Endothelial cell of umbilical vein (primary cell): ENCODE results near the gene ORC2.

ENCODE experiments used
- CTCF ChIP-seq, 2 donors: IDR thresholded peaks; 1 replicate in 1 of 2; 2 replicates in 1 of 2; pipeline ENCODE4 v1.5.1; 2011; ENCODE audit warnings: low read length in 2 of 2, mild to moderate bottlenecking in 2 of 2, moderate library complexity in 2 of 2, control low read depth in 1 of 2, inconsistent platforms in 1 of 2, low read depth in 1 of 2; ENCODE audit not compliant: insufficient read depth in 1 of 2; ENCODE audit errors: extremely low read depth in 1 of 2
- EZH2 ChIP-seq: IDR thresholded peaks from 2 replicates; pipeline ENCODE4 v1.6.1; 2012; ENCODE audit warnings: borderline replicate concordance, low read depth, mild to moderate bottlenecking, moderate library complexity, low read length, inconsistent platforms; ENCODE audit not compliant: severe bottlenecking
- GATA2 ChIP-seq: IDR thresholded peaks from 2 replicates; pipeline ENCODE4 v1.7.0; 2011; ENCODE audit warnings: low read depth, mild to moderate bottlenecking, moderate library complexity, mixed read lengths, low read length; ENCODE audit not compliant: insufficient read length, insufficient read depth
- JUN ChIP-seq: IDR thresholded peaks from 2 replicates; pipeline ENCODE4 v1.6.1; 2011; ENCODE audit warnings: borderline replicate concordance, low read depth; ENCODE audit not compliant: insufficient read length, insufficient read depth
- MYC ChIP-seq: IDR thresholded peaks from one replicate; pipeline ENCODE4 v1.6.1; 2011; ENCODE audit warnings: mild to moderate bottlenecking, low read depth, low read length
- POLR2A ChIP-seq: IDR thresholded peaks from 2 replicates; pipeline ENCODE4 v1.6.1; 2012; ENCODE audit warnings: low read depth, mild to moderate bottlenecking, control low read depth, low read length
- POLR2AphosphoS5 ChIP-seq: IDR thresholded peaks from 2 replicates; pipeline ENCODE4 v1.6.1; 2012; ENCODE audit warnings: low read depth, mild to moderate bottlenecking, control low read depth, low read length, moderate library complexity; ENCODE audit not compliant: insufficient read depth
- TF ChIP-seq, protein P1 (sequence below): IDR thresholded peaks from 2 replicates; pipeline ENCODE4 v1.6.1; 2011; ENCODE audit not compliant: insufficient read depth, insufficient read length

DNA sequence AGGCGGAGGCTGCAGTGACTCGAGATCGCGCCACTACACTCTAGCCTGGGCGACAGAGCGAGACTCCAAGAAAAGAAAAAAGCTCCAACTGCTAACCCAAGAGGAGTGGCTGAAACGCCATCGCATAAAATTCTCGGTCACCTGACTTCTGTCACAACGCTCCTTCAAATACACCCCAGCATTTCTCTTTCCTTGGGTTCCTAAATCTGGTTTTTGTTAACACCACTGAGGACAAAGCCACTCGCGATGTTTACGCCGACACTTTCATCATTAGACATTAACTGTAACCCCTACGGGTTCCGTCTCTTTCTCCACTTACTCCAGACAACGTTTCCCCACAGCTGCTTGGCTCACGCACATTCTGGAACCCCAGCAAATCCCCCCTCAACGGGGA lies 99.7 kb downstream of the ORC2 start:
- TF ChIP-seq CTCF (IDR thresholded peaks at IDR 0.05; ENCODE audit: extremely low read depth in 1 of 2, insufficient read depth in 1 of 2, low read depth in 1 of 2, low read length in 2 of 2) = no peak
- TF ChIP-seq POLR2A = peak; percentile 17
- no peak for TF ChIP-seq JUN
- TF ChIP-seq POLR2AphosphoS5 = no peak
- TF ChIP-seq, protein P1, sequence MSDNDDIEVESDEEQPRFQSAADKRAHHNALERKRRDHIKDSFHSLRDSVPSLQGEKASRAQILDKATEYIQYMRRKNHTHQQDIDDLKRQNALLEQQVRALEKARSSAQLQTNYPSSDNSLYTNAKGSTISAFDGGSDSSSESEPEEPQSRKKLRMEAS = no peak
- no peak for TF ChIP-seq EZH2
- TF ChIP-seq MYC = no peak
- no peak for TF ChIP-seq GATA2
